B cell (primary cell): ENCODE data around the gene WDR62. TPM values are rescaled to one million over a fixed set of nuclear protein-coding genes. Genes with fewer than 3 reads are reported as not detected.
A peak's percentile ranks its signal among the peaks of the same experiment; 100 is the strongest.

Experiments
- ATAC-seq: fragments of 200-7000 bp; cut with Tn5 transposase; one replicate; pipeline ENCODE4 v1.10.0; 2021; ENCODE audit warnings: low read depth, mild to moderate bottlenecking, moderate number of reproducible peaks, moderate library complexity
- CTCF ChIA-PET: fragments of 350-600 bp; sonication (Branson Sonifier 250); formaldehyde crosslinking; loops from one replicate; lab custom pipeline; 2021; ENCODE audit warnings: antibody characterized with exemption, inconsistent platforms; lab: Charles Lee
- POLR2A ChIA-PET: fragments of 350-600 bp; sonication (Branson Sonifier 250); formaldehyde crosslinking; loops from one replicate; lab custom pipeline; 2021; ENCODE audit warnings: antibody characterized with exemption; lab: Charles Lee
- DNase-seq: peaks from one replicate; pipeline ENCODE4 v3.0.0; 2013
- H2AFZ ChIP-seq: 2 replicates; pipeline ENCODE4 v1.6.1; 2012; ENCODE audit warnings: mild to moderate bottlenecking, low read depth, low read length; ENCODE audit not compliant: insufficient read depth, poor library complexity, severe bottlenecking
- H3K27ac ChIP-seq, 2 donors: 1 replicate in 1 of 2; 2 replicates in 1 of 2; pipeline ENCODE4 v1.5.1; 2012 to 2013; ENCODE audit warnings: low read length in 2 of 2, mild to moderate bottlenecking in 2 of 2, moderate library complexity in 1 of 2
- H3K27me3 ChIP-seq, 4 experiments: fragments of 200-600 bp in 1 of 4; sonication (generic) in 1 of 4; replicated peaks in 1 of 4; 1 replicate in 2 of 4; 2 replicates in 2 of 4; pipeline versions ENCODE4 v1.6.1 to v1.7.0; 2013 to 2016; ENCODE audit warnings: low read length in 3 of 4, mild to moderate bottlenecking in 2 of 4, mixed read lengths in 1 of 4, moderate library complexity in 1 of 4; ENCODE audit not compliant: insufficient read depth in 4 of 4, control insufficient read depth in 3 of 4; ENCODE audit errors: control extremely low read depth in 1 of 4
- H3K36me3 ChIP-seq, 2 experiments: replicated peaks in 1 of 2; 1 replicate in 1 of 2; 2 replicates in 1 of 2; pipeline versions ENCODE4 v1.6.1 to v1.7.1; 2013; ENCODE audit warnings: low read length in 1 of 2; ENCODE audit not compliant: insufficient read depth in 2 of 2, control insufficient read depth in 1 of 2; ENCODE audit errors: control extremely low read depth in 1 of 2, extremely low read depth in 1 of 2
- H3K4me1 ChIP-seq, 2 donors: fragments of 200-600 bp in 1 of 2; sonication (generic) in 1 of 2; 1 replicate in 1 of 2; 2 replicates in 1 of 2; pipeline versions ENCODE4 v1.5.1 to v1.6.1; 2013 to 2017; ENCODE audit warnings: low read length in 2 of 2; ENCODE audit not compliant: control insufficient read depth in 2 of 2, insufficient read depth in 2 of 2
- H3K4me2 ChIP-seq: replicated peaks from 2 replicates; pipeline ENCODE3; 2012; ENCODE audit warnings: mild to moderate bottlenecking, low read depth, low read length; ENCODE audit not compliant: poor library complexity, severe bottlenecking
- H3K4me3 ChIP-seq, 5 experiments: fragments of 200-600 bp in 1 of 5; sonication (generic) in 1 of 5; 1 replicate in 3 of 5; 2 replicates in 2 of 5; pipeline versions ENCODE4 v1.5.1 to v1.7.0; 2011 to 2016; ENCODE audit warnings: low read length in 4 of 5, mild to moderate bottlenecking in 4 of 5, low read depth in 2 of 5, control low read depth in 1 of 5, moderate library complexity in 1 of 5; ENCODE audit not compliant: insufficient read depth in 1 of 5; ENCODE audit errors: control extremely low read depth in 1 of 5, extremely low read depth in 1 of 5
- H3K79me2 ChIP-seq: fragments of 200-600 bp; sonication (generic); one replicate; pipeline ENCODE4 v1.6.0; 2016; ENCODE audit warnings: low read length; ENCODE audit not compliant: control insufficient read depth, insufficient read depth
- H3K9ac ChIP-seq: fragments of 200-600 bp; sonication (generic); 2 replicates; pipeline ENCODE4 v1.6.1; 2017; ENCODE audit warnings: mild to moderate bottlenecking, low read length, moderate library complexity
- H3K9me3 ChIP-seq, 3 donors: one replicate each; pipeline versions ENCODE4 v1.6.1 to v1.7.1; 2013; ENCODE audit warnings: low read length in 2 of 3; ENCODE audit not compliant: control insufficient read depth in 2 of 3, insufficient read depth in 1 of 3; ENCODE audit errors: control extremely low read depth in 1 of 3
- H4K20me1 ChIP-seq: 2 replicates; pipeline ENCODE4 v1.6.0; 2012; ENCODE audit warnings: mild to moderate bottlenecking, low read length; ENCODE audit not compliant: insufficient read depth, control insufficient read depth, poor library complexity, severe bottlenecking
- H3K27ac Mint-ChIP-seq: one replicate; pipeline ENCODE4 v1.8.0; 2021; ENCODE audit warnings: mixed read lengths
- H3K27me3 Mint-ChIP-seq: one replicate; pipeline ENCODE4 v1.8.0; 2021; ENCODE audit warnings: mixed read lengths
- H3K4me1 Mint-ChIP-seq: one replicate; pipeline ENCODE4 v1.8.0; 2021; ENCODE audit warnings: mixed read lengths
- H3K4me3 Mint-ChIP-seq: one replicate; pipeline ENCODE4 v1.8.0; 2021; ENCODE audit warnings: mixed read lengths
- H3K9me3 Mint-ChIP-seq: one replicate; pipeline ENCODE4 v1.8.0; 2022; ENCODE audit warnings: mixed read lengths; ENCODE audit not compliant: insufficient read depth
- CTCF ChIP-seq: fragments of 200-600 bp; IDR thresholded peaks from one replicate; pipeline ENCODE4 v1.8.0; 2022; ENCODE audit warnings: antibody characterized with exemption, mild to moderate bottlenecking
- EZH2 ChIP-seq: IDR thresholded peaks from 2 replicates; pipeline ENCODE4 v1.6.1; 2012; ENCODE audit warnings: borderline replicate concordance, low read depth, mild to moderate bottlenecking, moderate library complexity, low read length; ENCODE audit not compliant: insufficient read depth, poor library complexity, severe bottlenecking
- WGBS: methylation state at CpG from one replicate; pipeline ENCODE4 v1.1.5; 2013; ENCODE audit warnings: missing lambda C conversion rate; ENCODE audit not compliant: insufficient coverage; 5-methylcytosine and 5-hydroxymethylcytosine counted together
- intact Hi-C: fragments of 100-400 bp; cut with micrococcal nuclease; formaldehyde crosslinking; loops from one replicate; pipeline ENCODE4 v1.10.0; 2022
- polyA plus RNA-seq: library from polyadenylated mRNA; depleted of rRNA; stranded (reverse); fragments of >200 nt; gene quantifications from 2 replicates; pipeline ENCODE4 v1.2.3, GENCODE V29; 2012
- total RNA-seq, 2 donors: library from RNA; stranded (reverse); fragments of 120-200 nt in 1 of 2; gene quantifications; 1 replicate in 1 of 2; 2 replicates in 1 of 2; pipeline versions ENCODE4 v1.2.3 to v1.2.4, GENCODE V29; 2013 to 2022

Gene WDR62
- total and polyA plus RNA-seq, 2 donors (not counting 1 experiment from before 2014, with no cell fraction given) = 1.8 to 1.9 TPM

- no peaks in the 10 kb centered on the region for H3K27me3 ChIP-seq
- H3K4me1 ChIP-seq = peaks cover 4 to 14% of the 10 kb centered on the region in 2 donors
- peak within 1 kb of the TSS; percentile 86 for H3K9ac ChIP-seq
- peak within 1 kb of the TSS; percentile 96 for H3K4me2 ChIP-seq
- peaks cover 15% of the 10 kb centered on the region for H3K4me1 Mint-ChIP-seq
- H3K27ac ChIP-seq = peak within 1 kb of the TSS; percentile 81 to 85
- ChIA-PET CTCF (interaction anchor here (1.0 to 5.6 kb wide), 3 partner anchors 11 to 30 kb away, joined by 3 to 49 read pairs (median 7); no protein-coding TSS in a partner anchor), POLR2A (interaction anchor here (0.6 to 3.9 kb wide), 4 partner anchors 11 to 872 kb away, joined by 3 to 33 read pairs (median 6); partner anchors contain the start of genes POLR2I, TBCB and THAP8)
- WGBS = under 1% methylated on average over 75 of the region's 75 CpGs
- H3K36me3 ChIP-seq = peaks cover 0 to 13% of the 10 kb centered on the region in 2 experiments
- H2AFZ ChIP-seq = peak within 1 kb of the TSS; percentile 92
- peak; percentile 37 for TF ChIP-seq CTCF
- TF ChIP-seq EZH2 = no peak
- intact Hi-C loops = loop anchor here (1.0 kb wide), 3 partner anchors 11 to 144 kb away; partner anchors contain the start of genes SDHAF1 and ZNF565
- H3K27ac Mint-ChIP-seq = peak within 1 kb of the TSS; percentile 94
- peaks cover 0 to 5% (median 0%) of the 10 kb centered on the region in 3 donors for H3K9me3 ChIP-seq
- H3K27me3 Mint-ChIP-seq = no peaks in the 10 kb centered on the region
- H3K9me3 Mint-ChIP-seq = no peaks in the 10 kb centered on the region
- peak; percentile 76 for ATAC-seq
- peak within 1 kb of the TSS; percentile 76 to 99 (median 89) for H3K4me3 ChIP-seq
- DNase-seq = peak; percentile 95
- H3K4me3 Mint-ChIP-seq = peak within 1 kb of the TSS; percentile 96
- peaks cover 20% of the 10 kb centered on the region for H3K79me2 ChIP-seq
- H4K20me1 ChIP-seq = peaks cover 19% of the 10 kb centered on the region
Measured at GRCh38 chr19:36139473-36140303, 85.0 kb downstream of the WDR62 start, which contains the start of gene CAPNS1. Gene CAPNS1, plus strand, starts transcription at chr19:36140066. Its CDS starts 946 bp downstream, at chr19:36141012.
